Fibroblast of skin of right quadriceps (primary cell): ENCODE measurements around the gene ANGPTL2.

ENCODE experiments used
- DNase-seq: peaks from one replicate; pipeline ENCODE4 v3.0.0-alpha.2; 2013

ANGPTL2 gene

GRCh38 chr9:127045148-127045547 lies 77.3 kb downstream of the ANGPTL2 start:
- no peak for DNase-seq

DNA sequence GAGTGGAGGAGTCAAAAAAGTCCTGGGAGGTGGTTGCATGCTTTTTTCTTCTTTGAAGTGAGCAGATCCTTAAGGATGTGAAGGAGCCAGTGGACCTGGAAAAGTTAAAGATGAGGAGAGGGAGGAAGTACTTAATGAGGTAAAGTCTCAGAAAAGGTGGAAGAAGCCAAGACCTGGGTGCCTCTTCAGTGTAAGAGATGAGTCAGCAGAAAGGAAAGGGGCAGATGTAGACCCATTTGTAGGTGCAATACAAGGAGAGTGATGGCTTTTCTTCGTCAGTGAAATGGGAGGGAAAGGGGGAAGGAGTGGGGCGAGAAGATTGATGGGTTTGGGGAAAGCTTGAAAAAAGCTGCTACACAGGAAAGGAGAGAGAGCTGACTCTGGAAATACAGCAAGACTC lies 82.9 kb downstream of the ANGPTL2 start:
- DNase-seq = no peak

- no peak for DNase-seq
Observed at GRCh38 chr9:127038531-127038930, 83.9 kb downstream of the ANGPTL2 start.
